NCI-H345 treated with DMSO at 0.1 percent for 48 hours (cell line): ENCODE results near the gene LGALSL.

Source experiments
- DNase-seq: peaks from one replicate; lab custom pipeline; 2025; ENCODE audit not compliant: unreplicated experiment; lab: John Stamatoyannopoulos, UW

The LGALSL gene

DNA sequence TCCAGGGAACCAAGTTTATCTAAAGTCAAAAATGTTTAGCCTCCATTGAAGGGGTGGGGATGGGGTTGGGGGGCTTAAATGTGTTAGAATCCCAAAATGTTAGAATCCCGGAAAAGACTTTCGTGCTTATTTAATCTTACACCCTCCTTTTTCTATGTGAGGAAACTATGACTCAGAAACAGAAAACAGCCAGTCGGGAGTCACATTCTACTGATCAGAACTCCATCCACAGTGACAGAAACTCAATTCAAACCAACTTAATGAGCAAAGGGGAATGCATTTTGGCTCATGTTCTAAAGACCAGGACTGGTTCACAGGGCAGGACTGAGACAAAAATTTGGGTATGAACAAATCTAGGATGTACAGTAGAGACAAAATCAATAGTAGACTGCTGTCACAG is 38.3 kb downstream of the LGALSL start:
- DNase-seq = no peak

DNA sequence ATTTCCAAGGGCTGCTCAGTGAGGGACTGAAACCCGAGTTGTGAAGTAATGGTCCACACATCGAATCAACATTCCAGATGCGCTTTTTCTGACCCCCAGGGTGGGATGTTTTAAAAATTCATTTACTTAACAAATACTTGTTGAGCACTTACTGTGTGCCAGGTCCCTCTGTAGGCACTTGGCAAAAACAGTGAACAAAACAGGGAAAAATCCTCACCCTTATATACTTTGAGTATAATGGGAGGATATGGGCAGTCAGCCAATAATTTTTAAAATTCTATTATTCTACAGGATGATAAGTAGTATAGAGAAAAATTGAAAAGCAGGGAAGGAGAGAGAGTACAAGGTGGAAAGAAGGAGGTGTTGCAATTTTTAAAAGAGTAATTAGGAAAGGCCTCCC is 38.9 kb downstream of the LGALSL start:
- DNase-seq = no peak

- DNase-seq = no peak
Observed at GRCh38 chr2:64493788-64494187, 39.8 kb downstream of the LGALSL start.

DNA sequence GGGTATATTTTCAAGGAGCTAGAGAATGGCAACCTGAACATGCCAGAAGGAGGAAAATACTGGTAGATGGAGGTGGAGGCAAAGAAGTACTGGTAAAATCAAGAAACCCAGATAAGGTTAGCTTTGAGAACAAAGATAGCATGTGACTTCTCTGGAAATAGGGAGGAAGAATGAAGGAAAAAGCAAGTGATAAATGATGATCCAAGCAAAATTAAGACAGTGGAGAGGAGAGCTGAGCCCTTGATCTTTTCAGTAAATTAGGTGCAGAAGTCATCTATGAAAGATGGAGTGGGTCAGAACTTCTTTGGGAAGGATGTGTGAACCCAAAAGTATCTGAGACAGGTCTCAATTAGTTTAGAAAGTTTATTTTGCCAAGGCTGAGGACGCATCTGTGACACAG is 44.5 kb downstream of the LGALSL start:
- DNase-seq = no peak

DNA sequence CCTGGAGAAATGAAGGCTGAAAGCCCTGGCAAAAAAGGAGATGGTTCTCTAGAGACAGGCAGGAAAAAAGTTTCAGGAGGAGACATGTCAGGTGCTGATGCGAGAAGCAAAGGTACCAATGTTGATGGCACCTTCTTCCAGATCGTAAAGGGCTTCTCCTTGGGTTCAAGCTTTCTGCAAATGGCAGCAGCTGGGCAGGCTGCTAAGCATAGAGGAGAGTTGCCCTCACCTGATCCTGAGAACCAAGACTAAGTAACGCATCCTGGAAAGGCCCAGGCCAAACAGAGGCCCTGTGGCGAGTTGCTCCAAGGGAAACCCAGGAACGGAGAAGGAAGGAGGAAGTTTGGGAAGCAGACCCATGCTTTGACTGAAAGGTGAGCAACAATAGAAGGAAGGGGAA is 46.6 kb downstream of the LGALSL start:
- no peak for DNase-seq

DNA sequence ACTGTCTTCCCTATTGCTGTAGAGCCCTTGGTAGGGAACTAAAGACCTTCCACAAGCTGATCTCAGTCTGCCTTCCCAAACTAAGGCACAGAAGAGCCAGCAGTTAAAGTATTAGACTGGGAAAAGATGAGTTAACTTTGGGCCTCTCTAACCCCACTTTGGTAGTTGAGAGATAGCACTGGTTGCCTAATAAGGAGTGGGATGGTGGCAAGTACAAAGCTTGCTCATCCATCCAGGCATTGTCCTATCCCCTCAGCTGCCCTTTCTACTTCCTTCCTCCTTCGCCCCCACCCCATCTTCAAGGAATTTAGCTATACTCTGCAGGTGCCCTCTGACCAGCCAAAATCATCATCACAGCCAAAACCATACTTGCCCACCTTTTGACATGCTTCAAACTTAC is 48.0 kb downstream of the LGALSL start:
- no peak for DNase-seq

DNA sequence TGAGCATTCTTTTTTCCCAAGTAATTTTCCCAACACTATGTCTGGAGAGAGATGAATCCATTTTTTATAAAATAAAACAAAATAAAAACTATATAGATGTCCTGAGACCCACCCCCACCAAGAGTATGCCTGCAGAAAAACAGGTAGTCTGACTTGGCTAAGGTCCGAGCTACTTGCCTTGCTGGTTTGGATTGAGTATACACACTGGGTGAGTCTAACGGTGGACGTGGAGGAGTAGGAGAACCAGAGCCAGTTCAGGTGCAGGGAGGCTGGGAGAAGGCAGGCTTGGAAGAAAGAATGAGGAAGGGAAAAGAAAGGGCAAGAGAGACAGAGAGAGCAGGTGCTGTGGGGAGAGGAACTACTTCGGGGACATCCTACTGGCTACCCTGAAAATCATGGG is 48.9 kb downstream of the LGALSL start:
- DNase-seq = no peak

GRCh38 chr2:64504774-64505720 is 51.1 kb downstream of the LGALSL start:
- DNase-seq = no peak

DNA sequence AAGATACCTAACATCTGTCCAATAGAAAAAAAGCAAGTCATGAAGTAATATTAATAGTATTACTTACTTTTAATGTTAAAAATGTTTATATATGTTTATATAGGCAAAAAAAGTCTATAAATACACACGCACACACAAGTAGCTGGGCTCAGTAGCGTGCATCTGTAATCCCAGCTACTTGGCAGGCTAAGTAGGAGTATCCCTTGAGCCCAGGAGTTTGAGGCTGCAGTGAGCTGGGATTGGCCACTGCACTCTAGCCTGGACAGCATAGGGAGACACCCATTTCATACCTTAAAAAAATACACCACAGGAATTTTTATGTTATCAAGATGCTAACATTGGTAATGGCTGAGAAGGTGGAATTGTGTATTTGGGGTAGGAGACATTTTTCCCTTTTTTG is 52.7 kb downstream of the LGALSL start:
- DNase-seq = no peak
